HG03460 (cell line): ENCODE results near the gene CAMTA1.

Source experiments
- ATAC-seq: cut with Tn5 transposase; IDR thresholded peaks from one replicate; pipeline ENCODE4 v1.9.1; 2021; ENCODE audit not compliant: unreplicated experiment

CAMTA1 gene

GRCh38 chr1:6996866-6997265 is 211.6 kb downstream of the CAMTA1 start:
- no peak for ATAC-seq

- no peak for ATAC-seq
Observed at GRCh38 chr1:6998267-6998666, 213.0 kb downstream of the CAMTA1 start.

- no peak for ATAC-seq
Observed at GRCh38 chr1:6999826-7000225, 214.6 kb downstream of the CAMTA1 start.

GRCh38 chr1:7000720-7001119 is 215.5 kb downstream of the CAMTA1 start:
- ATAC-seq = no peak

GRCh38 chr1:7002728-7003127 is 217.5 kb downstream of the CAMTA1 start:
- ATAC-seq = no peak

- no peak for ATAC-seq
Observed at GRCh38 chr1:7003676-7004075, 218.4 kb downstream of the CAMTA1 start.

GRCh38 chr1:7004181-7004580 is 218.9 kb downstream of the CAMTA1 start:
- no peak for ATAC-seq

GRCh38 chr1:7005762-7006161 is 220.5 kb downstream of the CAMTA1 start:
- no peak for ATAC-seq

- no peak for ATAC-seq
Observed at GRCh38 chr1:7006996-7007871, 222.0 kb downstream of the CAMTA1 start.

- ATAC-seq = no peak
Observed at GRCh38 chr1:7007902-7008301, 222.6 kb downstream of the CAMTA1 start.

GRCh38 chr1:7008331-7008730 is 223.1 kb downstream of the CAMTA1 start:
- ATAC-seq = no peak

- no peak for ATAC-seq
Observed at GRCh38 chr1:7008975-7009740, 223.9 kb downstream of the CAMTA1 start.

GRCh38 chr1:7009741-7010525 is 224.7 kb downstream of the CAMTA1 start:
- ATAC-seq = no peak

- no peak for ATAC-seq
Observed at GRCh38 chr1:7010534-7011200, 225.4 kb downstream of the CAMTA1 start.

- no peak for ATAC-seq
Observed at GRCh38 chr1:7011826-7012225, 226.6 kb downstream of the CAMTA1 start.

- ATAC-seq = no peak
Observed at GRCh38 chr1:7012461-7012924, 227.2 kb downstream of the CAMTA1 start.

GRCh38 chr1:7013833-7014639 is 228.8 kb downstream of the CAMTA1 start:
- no peak for ATAC-seq

- ATAC-seq = no peak
Observed at GRCh38 chr1:7014640-7014930, 229.3 kb downstream of the CAMTA1 start.

GRCh38 chr1:7015022-7015421 is 229.8 kb downstream of the CAMTA1 start:
- ATAC-seq = no peak

GRCh38 chr1:7018351-7018750 is 233.1 kb downstream of the CAMTA1 start:
- ATAC-seq = no peak
